Stimulated activated effector memory CD8-positive, alpha-beta T cell treated with anti-CD3 and anti-CD28 coated beads, Interleukin-12 subunit alpha, Interleukin-12 subunit beta, amount 100 ng/mL, for 72 hours (primary cell): ENCODE results near the gene PLEKHM2.

Experiments used
- ATAC-seq: fragments of 150-1000 bp; cut with Tn5 transposase; 2 replicates; pipeline ENCODE4 v1.10.0; 2021
- DNase-seq, 2 donors: peaks; one replicate each; pipeline ENCODE4 v3.0.0; 2021 to 2022; ENCODE audit warnings: low spot score in 2 of 2
- H3K27ac Mint-ChIP-seq: one replicate; pipeline ENCODE4 v1.8.0; 2022; ENCODE audit warnings: mild to moderate bottlenecking, mixed read lengths
- H3K36me3 Mint-ChIP-seq: one replicate; pipeline ENCODE4 v1.8.0; 2022; ENCODE audit warnings: mild to moderate bottlenecking, mixed read lengths
- H3K4me1 Mint-ChIP-seq: one replicate; pipeline ENCODE4 v1.8.0; 2022; ENCODE audit warnings: mixed read lengths
- H3K4me3 Mint-ChIP-seq: one replicate; pipeline ENCODE4 v1.8.0; 2022; ENCODE audit warnings: mild to moderate bottlenecking, mixed read lengths
- H3K9me3 Mint-ChIP-seq: one replicate; pipeline ENCODE4 v1.8.0; 2022; ENCODE audit warnings: mixed read lengths

Gene PLEKHM2

GRCh38 chr1:15761366-15762128 lies 77.4 kb downstream of the PLEKHM2 start:
- Mint-ChIP-seq H3K27ac (no peak overlapping the region), H3K4me1 (peaks cover 6% of the 10 kb centered on the region), H3K4me3 (no peak overlapping the region), H3K9me3 (no peaks in the 10 kb centered on the region), H3K36me3 (no peaks in the 10 kb centered on the region)
- ATAC-seq, result no peak
- no peak for DNase-seq

GRCh38 chr1:15762546-15762945 lies 78.4 kb downstream of the PLEKHM2 start:
- Mint-ChIP-seq H3K36me3 (no peaks in the 10 kb centered on the region), H3K9me3 (no peaks in the 10 kb centered on the region), H3K4me1 (no peaks in the 10 kb centered on the region), H3K27ac (no peak overlapping the region), H3K4me3 (no peak overlapping the region)
- DNase-seq, result no peak
- no peak for ATAC-seq

GRCh38 chr1:15764269-15764764 lies 80.2 kb downstream of the PLEKHM2 start:
- Mint-ChIP-seq H3K4me3 (no peak overlapping the region), H3K27ac (no peak overlapping the region), H3K4me1 (no peaks in the 10 kb centered on the region), H3K9me3 (no peaks in the 10 kb centered on the region), H3K36me3 (no peaks in the 10 kb centered on the region)
- peak; percentile 22 for ATAC-seq
- DNase-seq, result no peak

- H3K4me1 Mint-ChIP-seq, result no peaks in the 10 kb centered on the region
- no peak overlapping the region for H3K27ac Mint-ChIP-seq
- H3K4me3 Mint-ChIP-seq, result no peak overlapping the region
- DNase-seq (no peak), ATAC-seq (no peak)
- H3K36me3 Mint-ChIP-seq, result no peaks in the 10 kb centered on the region
- no peaks in the 10 kb centered on the region for H3K9me3 Mint-ChIP-seq
Measured at GRCh38 chr1:15764890-15765289, 80.8 kb downstream of the PLEKHM2 start.

GRCh38 chr1:15765495-15766194 lies 81.5 kb downstream of the PLEKHM2 start:
- DNase-seq (no peak), ATAC-seq (peak; percentile 5)
- H3K36me3 Mint-ChIP-seq, result no peaks in the 10 kb centered on the region
- no peaks in the 10 kb centered on the region for H3K9me3 Mint-ChIP-seq
- H3K27ac Mint-ChIP-seq, result no peak overlapping the region
- no peak overlapping the region for H3K4me3 Mint-ChIP-seq
- no peaks in the 10 kb centered on the region for H3K4me1 Mint-ChIP-seq

GRCh38 chr1:15767941-15768340 lies 83.8 kb downstream of the PLEKHM2 start:
- Mint-ChIP-seq H3K4me1 (no peaks in the 10 kb centered on the region), H3K9me3 (no peaks in the 10 kb centered on the region), H3K27ac (no peak overlapping the region), H3K36me3 (no peaks in the 10 kb centered on the region), H3K4me3 (no peak overlapping the region)
- ATAC-seq (no peak), DNase-seq (no peak)

GRCh38 chr1:15768388-15768787 lies 84.3 kb downstream of the PLEKHM2 start:
- Mint-ChIP-seq H3K36me3 (no peaks in the 10 kb centered on the region), H3K4me3 (no peak overlapping the region)

GRCh38 chr1:15770313-15770962 lies 86.3 kb downstream of the PLEKHM2 start:
- H3K4me1 Mint-ChIP-seq, result no peaks in the 10 kb centered on the region
- ATAC-seq (no peak), DNase-seq (no peak)
- no peak overlapping the region for H3K4me3 Mint-ChIP-seq
- no peak overlapping the region for H3K27ac Mint-ChIP-seq
- no peaks in the 10 kb centered on the region for H3K36me3 Mint-ChIP-seq
- no peaks in the 10 kb centered on the region for H3K9me3 Mint-ChIP-seq

More at GRCh38 chr1:15768388-15768787, 84.3 kb downstream of the PLEKHM2 start:
- ATAC-seq (no peak), DNase-seq (no peak)
- Mint-ChIP-seq H3K4me1 (no peaks in the 10 kb centered on the region), H3K9me3 (no peaks in the 10 kb centered on the region), H3K27ac (no peak overlapping the region)

GRCh38 chr1:15771836-15772515 lies 87.9 kb downstream of the PLEKHM2 start:
- Mint-ChIP-seq H3K9me3 (no peaks in the 10 kb centered on the region), H3K27ac (no peak overlapping the region), H3K36me3 (no peaks in the 10 kb centered on the region), H3K4me1 (no peaks in the 10 kb centered on the region), H3K4me3 (no peak overlapping the region)
- no peak for DNase-seq
- no peak for ATAC-seq

- DNase-seq (no peak), ATAC-seq (no peak)
- Mint-ChIP-seq H3K9me3 (no peaks in the 10 kb centered on the region), H3K27ac (no peak overlapping the region), H3K4me3 (no peak overlapping the region), H3K4me1 (no peaks in the 10 kb centered on the region), H3K36me3 (no peaks in the 10 kb centered on the region)
Measured at GRCh38 chr1:15775706-15776105, 91.6 kb downstream of the PLEKHM2 start.

- no peaks in the 10 kb centered on the region for H3K36me3 Mint-ChIP-seq
- no peak overlapping the region for H3K27ac Mint-ChIP-seq
Measured at GRCh38 chr1:15777909-15778707, 94.0 kb downstream of the PLEKHM2 start.

More at GRCh38 chr1:15777909-15778707, 94.0 kb downstream of the PLEKHM2 start:
- DNase-seq, result no peak
- no peaks in the 10 kb centered on the region for H3K9me3 Mint-ChIP-seq
- no peak overlapping the region for H3K4me3 Mint-ChIP-seq
- no peak for ATAC-seq
- no peaks in the 10 kb centered on the region for H3K4me1 Mint-ChIP-seq
